K562 (cell line): Measurements from ENCODE around the gene SPCS3.

Experiments used
- JUND ChIP-seq, 2 experiments: IDR thresholded peaks; 2 replicates in 1 of 2; 3 replicates in 1 of 2; pipeline ENCODE4 v1.6.1; 2011; ENCODE audit warnings: borderline replicate concordance in 2 of 2, low read depth in 2 of 2, low read length in 2 of 2, improper control_type of control experiment in 1 of 2, missing biosample characterization in 1 of 2, missing genetic modification characterization in 1 of 2, missing genetic modification reagents in 1 of 2
- MAZ ChIP-seq, 2 experiments: fragments of 450-650 bp in 1 of 2; sonication (generic) in 1 of 2; formaldehyde crosslinking; IDR thresholded peaks in 1 of 2; conservative IDR thresholded peaks in 1 of 2; 2 replicates each; pipeline versions ENCODE4 v1.4.0 to v1.5.0; 2020; ENCODE audit warnings: mild to moderate bottlenecking in 1 of 2, missing genetic modification reagents in 1 of 2
- MEIS2 ChIP-seq: fragments of 450-650 bp; IDR thresholded peaks from 2 replicates; pipeline ENCODE4 v1.6.1; 2014; ENCODE audit warnings: mild to moderate bottlenecking; ENCODE audit not compliant: partially characterized antibody
- RAD21 ChIP-seq, 2 experiments: fragments of 250-450 bp in 1 of 2; fragments of 450-650 bp in 1 of 2; sonication (Bioruptor Pico) in 1 of 2; formaldehyde crosslinking in 1 of 2; IDR thresholded peaks in 1 of 2; conservative IDR thresholded peaks in 1 of 2; 2 replicates each; pipeline versions ENCODE4 v1.4.0 to v1.8.0; 2020 to 2022; ENCODE audit warnings: mild to moderate bottlenecking in 2 of 2, moderate library complexity in 1 of 2
- ZFX ChIP-seq: sonication (generic); formaldehyde crosslinking; IDR thresholded peaks from 2 replicates; pipeline ENCODE4 v1.8.0; 2022; ENCODE audit warnings: mild to moderate bottlenecking, missing genetic modification reagents, moderate library complexity

DNA sequence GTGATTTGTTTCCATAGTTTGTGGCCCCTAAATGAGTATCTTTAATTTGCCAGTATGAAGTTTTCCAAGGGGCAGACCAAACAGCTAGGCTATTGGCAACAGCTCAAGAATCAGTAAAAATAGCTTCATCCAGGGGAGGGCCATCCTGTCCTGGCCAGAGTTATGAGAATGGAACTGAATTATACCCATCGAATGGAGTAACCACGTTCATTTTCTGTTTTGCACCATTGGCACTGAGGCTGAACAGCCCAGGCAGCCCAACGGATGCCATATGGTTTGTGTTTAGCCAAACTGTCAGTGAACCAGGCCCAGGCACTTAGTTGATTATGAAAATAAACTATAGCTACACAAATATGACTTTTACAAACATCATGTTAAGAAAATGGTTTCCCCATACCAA lies 33.0 kb upstream of the SPCS3 start:
- TF ChIP-seq MEIS2 (no peak), JUND (IDR thresholded peaks at IDR 0.05; ENCODE audit: borderline replicate concordance, low read depth, low read length) (no peak), JUND (tag; IDR thresholded peaks at IDR 0.05; ENCODE audit: borderline replicate concordance, low read depth, low read length) (no peak), MAZ (CRISPR knock-in tag; conservative IDR thresholded peaks at IDR 0.05 in 1 of 2, IDR thresholded peaks at IDR 0.05 in 1 of 2) (no peak), RAD21 (CRISPR knock-in tag; conservative IDR thresholded peaks at IDR 0.05 in 1 of 2, IDR thresholded peaks at IDR 0.05 in 1 of 2) (no peak), ZFX (CRISPR knock-in tag) (no peak)
